ENCODE data around the gene E4F1. TPM values are rescaled to one million over a fixed set of nuclear protein-coding genes. Genes with fewer than 3 reads are reported as not detected.
A peak's percentile ranks its signal among the peaks of the same experiment; 100 is the strongest.

Gene E4F1, protein sequence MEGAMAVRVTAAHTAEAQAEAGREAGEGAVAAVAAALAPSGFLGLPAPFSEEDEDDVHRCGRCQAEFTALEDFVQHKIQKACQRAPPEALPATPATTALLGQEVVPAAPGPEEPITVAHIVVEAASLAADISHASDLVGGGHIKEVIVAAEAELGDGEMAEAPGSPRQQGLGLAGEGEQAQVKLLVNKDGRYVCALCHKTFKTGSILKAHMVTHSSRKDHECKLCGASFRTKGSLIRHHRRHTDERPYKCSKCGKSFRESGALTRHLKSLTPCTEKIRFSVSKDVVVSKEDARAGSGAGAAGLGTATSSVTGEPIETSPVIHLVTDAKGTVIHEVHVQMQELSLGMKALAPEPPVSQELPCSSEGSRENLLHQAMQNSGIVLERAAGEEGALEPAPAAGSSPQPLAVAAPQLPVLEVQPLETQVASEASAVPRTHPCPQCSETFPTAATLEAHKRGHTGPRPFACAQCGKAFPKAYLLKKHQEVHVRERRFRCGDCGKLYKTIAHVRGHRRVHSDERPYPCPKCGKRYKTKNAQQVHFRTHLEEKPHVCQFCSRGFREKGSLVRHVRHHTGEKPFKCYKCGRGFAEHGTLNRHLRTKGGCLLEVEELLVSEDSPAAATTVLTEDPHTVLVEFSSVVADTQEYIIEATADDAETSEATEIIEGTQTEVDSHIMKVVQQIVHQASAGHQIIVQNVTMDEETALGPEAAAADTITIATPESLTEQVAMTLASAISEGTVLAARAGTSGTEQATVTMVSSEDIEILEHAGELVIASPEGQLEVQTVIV
- 38.7 TPM for total RNA-seq
- 10 to 100 TPM; 11.6 to 15.7 (median 14.4) TPM for polyA plus RNA-seq

DNA sequence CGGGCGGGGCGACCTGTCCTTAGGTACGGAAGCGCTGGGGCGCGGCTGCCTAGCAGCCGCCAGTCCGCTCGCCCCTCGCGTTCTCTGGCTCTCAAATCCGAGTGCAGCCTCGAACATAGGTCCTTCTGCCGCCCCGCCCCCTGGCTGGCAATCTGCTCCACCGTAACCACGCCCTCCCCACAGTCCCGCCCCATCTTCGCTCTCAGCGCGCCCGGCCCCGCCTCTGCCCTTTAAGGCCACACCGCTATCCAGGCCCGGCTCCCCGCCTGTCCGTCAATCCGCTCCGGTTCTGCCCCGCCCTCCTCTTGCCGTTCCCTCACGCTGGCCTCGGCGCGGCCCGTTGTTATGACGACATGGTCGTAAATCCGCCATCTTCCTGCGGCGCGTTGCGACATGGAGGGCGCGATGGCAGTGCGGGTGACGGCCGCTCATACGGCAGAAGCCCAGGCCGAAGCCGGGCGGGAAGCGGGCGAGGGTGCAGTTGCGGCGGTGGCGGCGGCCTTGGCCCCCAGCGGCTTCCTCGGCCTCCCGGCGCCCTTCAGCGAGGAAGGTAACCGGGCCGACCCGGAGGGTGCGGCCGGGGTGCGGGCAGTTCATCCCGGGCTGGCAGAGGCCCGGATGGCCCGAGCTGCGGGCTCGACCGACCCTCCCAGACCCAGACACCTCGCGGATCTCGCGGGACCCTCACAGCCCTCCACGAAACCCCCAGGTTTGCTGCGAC is at the start of gene E4F1:
TSS of gene E4F1 (plus strand) at position 371 of the 721 bp plus-strand sequence. CDS start at position 394, 23 bp downstream.
- peak within 1 kb of the TSS; percentile 74 for H3K4me3 ChIP-seq (ENCODE audit: low read depth, low read length)
- peaks cover 17% of the 10 kb centered on the region for H3K36me3 ChIP-seq (ENCODE audit: control insufficient read depth, insufficient read depth, low read length)
- Mint-ChIP-seq H3K27me3 (no peaks in the 10 kb centered on the region), H3K27ac (peak within 1 kb of the TSS; percentile 75 to 93 (median 82)), H3K9me3 (peaks cover 0 to 2% (median 0%) of the 10 kb centered on the region in 7 donors), H3K4me3 (peak within 1 kb of the TSS; percentile 89 to 98 (median 91)), H3K36me3 (peaks cover 4% of the 10 kb centered on the region), H3K4me1 (peaks cover 0 to 34% (median 6%) of the 10 kb centered on the region in 4 donors)
- H3K9me3 ChIP-seq (ENCODE audit: control insufficient read depth in 2 of 2, low read length in 2 of 2) = no peaks in the 10 kb centered on the region
- H3K4me1 ChIP-seq (ENCODE audit: control insufficient read depth, insufficient read depth, low read length, poor library complexity, severe bottlenecking) = peaks cover 22% of the 10 kb centered on the region
- peak; percentile 98 to 100 (median 98) for DNase-seq
- peak within 1 kb of the TSS; percentile 72 for H3K27ac ChIP-seq (ENCODE audit: insufficient read depth, low read length, poor library complexity, severe bottlenecking)
- peak; percentile 98 for ATAC-seq (ENCODE audit: low read depth in 2 of 2)
- no peaks in the 10 kb centered on the region for H3K27me3 ChIP-seq (ENCODE audit: control insufficient read depth, insufficient read depth, low read length)

DNA sequence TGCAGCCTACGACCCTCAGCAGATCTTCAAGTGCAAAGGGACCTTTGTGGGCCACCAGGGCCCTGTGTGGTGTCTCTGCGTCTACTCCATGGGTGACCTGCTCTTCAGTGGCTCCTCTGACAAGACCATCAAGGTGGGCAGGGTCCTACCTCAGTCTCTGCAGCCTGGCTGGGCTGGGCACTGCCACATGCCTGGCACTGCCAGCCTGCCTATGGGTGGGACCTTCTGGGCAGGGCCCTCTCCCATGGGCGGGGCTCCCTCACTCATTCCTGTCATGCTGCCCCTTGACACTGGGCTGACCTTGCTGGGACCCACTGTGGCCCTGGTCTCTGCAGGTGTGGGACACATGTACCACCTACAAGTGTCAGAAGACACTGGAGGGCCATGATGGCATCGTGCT is 49.5 kb upstream of the E4F1 start:
- no peaks in the 10 kb centered on the region for H3K27me3 ChIP-seq (ENCODE audit: control insufficient read depth, insufficient read depth, low read length)
- Mint-ChIP-seq H3K4me1 (no peaks in the 10 kb centered on the region), H3K36me3 (peaks cover 11% of the 10 kb centered on the region), H3K27ac (no peak overlapping the region), H3K4me3 (no peak overlapping the region), H3K9me3 (no peaks in the 10 kb centered on the region), H3K27me3 (no peaks in the 10 kb centered on the region)
- H3K36me3 ChIP-seq (ENCODE audit: control insufficient read depth, insufficient read depth, low read length) = peaks cover 25% of the 10 kb centered on the region
- no peak overlapping the region for H3K4me3 ChIP-seq (ENCODE audit: low read depth, low read length)
- ATAC-seq (ENCODE audit: low read depth in 2 of 2) = no peak
- H3K4me1 ChIP-seq (ENCODE audit: control insufficient read depth, insufficient read depth, low read length, poor library complexity, severe bottlenecking) = no peaks in the 10 kb centered on the region
- no peak for DNase-seq
- no peak overlapping the region for H3K27ac ChIP-seq (ENCODE audit: insufficient read depth, low read length, poor library complexity, severe bottlenecking)
- H3K9me3 ChIP-seq (ENCODE audit: control insufficient read depth in 2 of 2, low read length in 2 of 2) = no peaks in the 10 kb centered on the region

DNA sequence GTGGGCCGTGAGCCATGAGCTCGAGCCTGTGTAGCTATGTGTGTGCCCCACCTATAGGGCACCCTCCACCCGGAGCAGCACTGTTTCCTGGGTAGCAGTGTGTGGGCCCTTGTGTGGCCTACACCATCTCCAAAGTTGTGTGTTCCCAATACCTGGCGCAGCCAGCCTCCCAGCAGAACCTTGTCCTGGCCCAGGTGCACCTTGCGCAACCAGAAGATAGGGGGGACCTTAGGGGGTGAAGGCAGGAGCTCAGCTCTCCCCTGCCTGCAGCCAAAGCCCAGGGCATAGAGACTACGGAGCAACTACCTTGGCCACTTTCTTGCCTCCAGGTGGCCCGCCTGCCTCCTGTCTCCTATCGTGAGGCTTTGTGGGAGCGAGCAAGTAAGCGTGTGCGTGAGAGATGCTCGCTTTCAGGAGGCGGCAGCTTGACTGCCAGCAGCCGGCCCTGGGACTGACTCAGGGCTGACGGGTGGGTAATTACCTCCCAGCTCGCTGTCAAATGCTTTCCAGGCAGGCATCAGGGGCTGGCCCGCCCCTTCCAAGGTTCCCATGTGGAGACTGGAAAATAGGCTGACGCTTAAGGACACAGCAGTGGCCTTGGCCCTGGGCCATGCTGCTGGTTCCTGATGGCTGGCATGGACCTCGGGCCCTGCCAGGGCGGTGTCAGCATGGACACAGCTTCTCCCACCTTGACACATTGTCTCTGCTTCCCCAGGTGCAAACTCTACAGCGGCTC is 48.8 kb upstream of the E4F1 start:
- DNase-seq (no peak), ATAC-seq (ENCODE audit: low read depth in 2 of 2) (no peak)
- no peaks in the 10 kb centered on the region for H3K27me3 Mint-ChIP-seq
- Histone ChIP-seq H3K27me3 (ENCODE audit: control insufficient read depth, insufficient read depth, low read length) (no peaks in the 10 kb centered on the region), H3K4me3 (ENCODE audit: low read depth, low read length) (no peak overlapping the region), H3K9me3 (ENCODE audit: control insufficient read depth in 2 of 2, low read length in 2 of 2) (no peaks in the 10 kb centered on the region), H3K27ac (ENCODE audit: insufficient read depth, low read length, poor library complexity, severe bottlenecking) (no peak overlapping the region), H3K36me3 (ENCODE audit: control insufficient read depth, insufficient read depth, low read length) (peaks cover 25% of the 10 kb centered on the region), H3K4me1 (ENCODE audit: control insufficient read depth, insufficient read depth, low read length, poor library complexity, severe bottlenecking) (no peaks in the 10 kb centered on the region)
- peaks cover 11% of the 10 kb centered on the region for H3K36me3 Mint-ChIP-seq
- H3K27ac Mint-ChIP-seq = no peak overlapping the region
- H3K4me3 Mint-ChIP-seq = no peak overlapping the region
- H3K4me1 Mint-ChIP-seq = no peaks in the 10 kb centered on the region
- H3K9me3 Mint-ChIP-seq = no peaks in the 10 kb centered on the region

DNA sequence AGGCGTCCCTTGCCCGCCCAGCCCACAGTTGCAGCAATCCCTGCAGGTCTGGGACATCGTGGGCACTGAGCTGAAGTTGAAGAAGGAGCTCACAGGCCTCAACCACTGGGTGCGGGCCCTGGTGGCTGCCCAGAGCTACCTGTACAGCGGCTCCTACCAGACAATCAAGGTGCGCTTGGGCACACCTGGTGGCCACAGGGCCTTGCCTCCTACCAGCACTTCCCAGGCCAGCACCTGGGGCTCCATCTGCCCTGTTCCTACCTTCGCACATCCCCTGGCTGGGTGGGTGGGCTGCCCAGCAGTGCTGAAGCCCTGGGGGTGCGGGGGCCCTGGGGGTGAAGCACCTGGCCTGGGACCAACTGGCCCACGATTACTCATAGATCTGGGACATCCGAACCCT is 47.9 kb upstream of the E4F1 start:
- no peak for ATAC-seq (ENCODE audit: low read depth in 2 of 2)
- Histone ChIP-seq H3K36me3 (ENCODE audit: control insufficient read depth, insufficient read depth, low read length) (peaks cover 25% of the 10 kb centered on the region), H3K4me1 (ENCODE audit: control insufficient read depth, insufficient read depth, low read length, poor library complexity, severe bottlenecking) (no peaks in the 10 kb centered on the region), H3K27ac (ENCODE audit: insufficient read depth, low read length, poor library complexity, severe bottlenecking) (no peak overlapping the region), H3K9me3 (ENCODE audit: control insufficient read depth in 2 of 2, low read length in 2 of 2) (no peaks in the 10 kb centered on the region), H3K27me3 (ENCODE audit: control insufficient read depth, insufficient read depth, low read length) (no peaks in the 10 kb centered on the region), H3K4me3 (ENCODE audit: low read depth, low read length) (no peak overlapping the region)
- Mint-ChIP-seq H3K4me1 (no peaks in the 10 kb centered on the region), H3K36me3 (peaks cover 11% of the 10 kb centered on the region), H3K4me3 (no peak overlapping the region), H3K27me3 (no peaks in the 10 kb centered on the region), H3K9me3 (no peaks in the 10 kb centered on the region), H3K27ac (no peak overlapping the region)
- no peak for DNase-seq

DNA sequence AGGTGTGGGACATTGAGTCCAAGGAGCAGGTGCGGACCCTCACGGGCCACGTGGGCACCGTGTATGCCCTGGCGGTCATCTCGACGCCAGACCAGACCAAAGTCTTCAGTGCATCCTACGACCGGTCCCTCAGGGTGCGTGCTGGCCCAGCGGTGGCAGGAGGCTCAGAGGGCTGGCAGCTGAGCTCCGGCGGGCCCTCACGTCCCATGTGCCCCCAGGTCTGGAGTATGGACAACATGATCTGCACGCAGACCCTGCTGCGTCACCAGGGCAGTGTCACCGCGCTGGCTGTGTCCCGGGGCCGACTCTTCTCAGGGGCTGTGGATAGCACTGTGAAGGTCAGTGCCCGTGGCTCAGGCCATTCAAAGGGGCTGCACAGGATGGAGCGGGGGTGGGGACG is 47.3 kb upstream of the E4F1 start:
- no peaks in the 10 kb centered on the region for H3K9me3 Mint-ChIP-seq
- H3K27me3 Mint-ChIP-seq = no peaks in the 10 kb centered on the region
- DNase-seq (no peak), ATAC-seq (ENCODE audit: low read depth in 2 of 2) (no peak)
- no peak overlapping the region for H3K27ac ChIP-seq (ENCODE audit: insufficient read depth, low read length, poor library complexity, severe bottlenecking)
- H3K36me3 Mint-ChIP-seq = peaks cover 11% of the 10 kb centered on the region
- no peak overlapping the region for H3K4me3 Mint-ChIP-seq
- H3K9me3 ChIP-seq (ENCODE audit: control insufficient read depth in 2 of 2, low read length in 2 of 2) = no peaks in the 10 kb centered on the region
- no peaks in the 10 kb centered on the region for H3K4me1 Mint-ChIP-seq
- no peaks in the 10 kb centered on the region for H3K4me1 ChIP-seq (ENCODE audit: control insufficient read depth, insufficient read depth, low read length, poor library complexity, severe bottlenecking)
- H3K4me3 ChIP-seq (ENCODE audit: low read depth, low read length) = no peak overlapping the region
- no peak overlapping the region for H3K27ac Mint-ChIP-seq
- no peaks in the 10 kb centered on the region for H3K27me3 ChIP-seq (ENCODE audit: control insufficient read depth, insufficient read depth, low read length)
- H3K36me3 ChIP-seq (ENCODE audit: control insufficient read depth, insufficient read depth, low read length) = peaks cover 25% of the 10 kb centered on the region

DNA sequence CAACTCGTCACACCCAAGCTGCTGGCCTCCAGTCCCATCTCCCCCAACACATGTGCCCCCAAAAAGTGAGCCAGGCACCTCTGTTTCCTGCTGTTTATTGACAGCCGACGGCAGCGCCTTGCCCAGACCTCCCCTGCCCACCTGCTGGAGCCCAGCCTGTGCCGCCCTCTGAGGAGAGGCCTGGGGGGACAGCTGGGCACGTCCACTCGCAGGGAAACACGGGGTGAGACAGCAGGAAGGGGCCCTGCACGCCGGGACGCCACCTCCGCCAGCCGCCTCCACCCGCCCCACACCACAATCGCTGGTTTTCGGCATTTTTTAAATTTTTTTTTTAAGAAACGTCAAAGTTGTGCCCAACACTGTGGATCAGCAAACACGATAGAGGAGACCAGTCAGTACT is 46.3 kb upstream of the E4F1 start:
- Mint-ChIP-seq H3K27ac (no peak overlapping the region), H3K36me3 (peaks cover 8% of the 10 kb centered on the region), H3K9me3 (no peaks in the 10 kb centered on the region), H3K4me1 (no peaks in the 10 kb centered on the region), H3K27me3 (no peaks in the 10 kb centered on the region), H3K4me3 (no peak overlapping the region)
- ATAC-seq (ENCODE audit: low read depth in 2 of 2) = no peak
- Histone ChIP-seq H3K4me3 (ENCODE audit: low read depth, low read length) (no peak overlapping the region), H3K36me3 (ENCODE audit: control insufficient read depth, insufficient read depth, low read length) (peaks cover 25% of the 10 kb centered on the region), H3K4me1 (ENCODE audit: control insufficient read depth, insufficient read depth, low read length, poor library complexity, severe bottlenecking) (no peaks in the 10 kb centered on the region), H3K9me3 (ENCODE audit: control insufficient read depth in 2 of 2, low read length in 2 of 2) (no peaks in the 10 kb centered on the region), H3K27me3 (ENCODE audit: control insufficient read depth, insufficient read depth, low read length) (no peaks in the 10 kb centered on the region), H3K27ac (ENCODE audit: insufficient read depth, low read length, poor library complexity, severe bottlenecking) (no peak overlapping the region)
- no peak for DNase-seq

DNA sequence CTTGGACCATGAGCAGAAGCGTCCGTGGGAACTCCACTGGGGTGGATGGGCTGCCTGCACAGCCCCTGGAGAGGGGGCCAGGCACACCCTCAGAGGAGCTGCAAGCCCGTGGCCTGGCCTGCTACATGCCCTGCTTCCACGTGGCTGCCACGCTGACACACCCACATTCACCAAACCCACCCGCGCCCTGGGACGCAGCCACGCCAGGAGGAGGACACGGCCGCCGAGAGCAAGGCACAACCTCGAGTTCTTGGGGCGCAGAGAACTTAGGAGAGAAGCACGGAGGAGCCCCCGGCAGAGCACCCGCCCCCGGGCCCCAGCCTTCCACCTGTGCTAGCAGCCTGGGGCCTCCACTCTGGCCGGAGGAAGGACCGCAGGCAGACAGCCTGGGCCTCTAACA is 45.8 kb upstream of the E4F1 start:
- H3K27ac ChIP-seq (ENCODE audit: insufficient read depth, low read length, poor library complexity, severe bottlenecking) = no peak overlapping the region
- no peak overlapping the region for H3K4me3 ChIP-seq (ENCODE audit: low read depth, low read length)
- ATAC-seq (ENCODE audit: low read depth in 2 of 2) = no peak
- Mint-ChIP-seq H3K4me1 (no peaks in the 10 kb centered on the region), H3K27me3 (no peaks in the 10 kb centered on the region), H3K27ac (no peak overlapping the region), H3K9me3 (no peaks in the 10 kb centered on the region), H3K36me3 (peaks cover 8% of the 10 kb centered on the region), H3K4me3 (no peak overlapping the region)
- H3K36me3 ChIP-seq (ENCODE audit: control insufficient read depth, insufficient read depth, low read length) = peaks cover 25% of the 10 kb centered on the region
- no peak for DNase-seq
- H3K9me3 ChIP-seq (ENCODE audit: control insufficient read depth in 2 of 2, low read length in 2 of 2) = no peaks in the 10 kb centered on the region
- H3K4me1 ChIP-seq (ENCODE audit: control insufficient read depth, insufficient read depth, low read length, poor library complexity, severe bottlenecking) = no peaks in the 10 kb centered on the region
- no peaks in the 10 kb centered on the region for H3K27me3 ChIP-seq (ENCODE audit: control insufficient read depth, insufficient read depth, low read length)

All from CD4-positive, CD25-positive, alpha-beta regulatory T cell (primary cell).